Esophagus squamous epithelium (tissue), 4 donors: ENCODE measurements around the gene ANK3.
A peak's percentile ranks its signal among the peaks of the same experiment; 100 is the strongest.

Experiments used
- POLR2A ChIP-seq, 4 donors: fragments of 450-650 bp; IDR thresholded peaks; one replicate each; pipeline ENCODE4 v1.6.1; 2017; ENCODE audit warnings: antibody characterized with exemption in 4 of 4, mild to moderate bottlenecking in 4 of 4, moderate library complexity in 3 of 4
- TF ChIP-seq, protein P1 (sequence below), 6 experiments: fragments of 450-650 bp in 4 of 6; fragments of 200-600 bp in 2 of 6; sonication (generic) in 2 of 6; IDR thresholded peaks; one replicate each; pipeline ENCODE4 v1.5.1; 2016 to 2019; ENCODE audit warnings: antibody characterized with exemption in 6 of 6, mild to moderate bottlenecking in 4 of 6, moderate library complexity in 4 of 6

DNA sequence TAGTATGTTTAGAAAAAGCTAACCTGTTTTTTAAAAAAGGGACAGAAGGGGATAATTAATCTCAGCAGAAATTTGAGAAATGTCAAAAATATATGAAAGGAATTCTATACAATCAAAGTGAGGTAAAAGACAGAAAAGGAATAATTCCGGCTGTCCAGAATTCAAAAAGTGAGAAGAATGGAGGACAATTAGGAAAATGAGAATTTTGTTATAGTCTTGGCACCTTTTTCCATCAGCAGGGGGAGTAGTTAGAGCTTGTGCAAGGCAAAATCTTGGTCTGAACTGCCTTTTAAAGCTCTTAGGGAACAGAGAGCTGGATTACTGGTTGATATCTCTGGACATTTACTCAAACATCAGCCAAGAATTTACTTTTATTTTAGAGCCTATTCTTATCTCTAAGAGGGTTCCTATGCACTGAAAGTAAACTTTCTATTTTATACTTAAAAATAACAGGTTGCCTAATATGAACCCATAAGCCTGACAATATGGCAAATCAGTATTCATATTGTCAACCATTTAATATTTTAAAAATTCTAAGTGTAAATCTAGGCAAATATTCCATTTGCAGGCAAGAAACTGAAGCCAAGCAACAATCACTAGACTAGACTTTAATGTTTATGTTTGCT is 185.6 kb downstream of the ANK3 start:
- TF ChIP-seq, protein P1, sequence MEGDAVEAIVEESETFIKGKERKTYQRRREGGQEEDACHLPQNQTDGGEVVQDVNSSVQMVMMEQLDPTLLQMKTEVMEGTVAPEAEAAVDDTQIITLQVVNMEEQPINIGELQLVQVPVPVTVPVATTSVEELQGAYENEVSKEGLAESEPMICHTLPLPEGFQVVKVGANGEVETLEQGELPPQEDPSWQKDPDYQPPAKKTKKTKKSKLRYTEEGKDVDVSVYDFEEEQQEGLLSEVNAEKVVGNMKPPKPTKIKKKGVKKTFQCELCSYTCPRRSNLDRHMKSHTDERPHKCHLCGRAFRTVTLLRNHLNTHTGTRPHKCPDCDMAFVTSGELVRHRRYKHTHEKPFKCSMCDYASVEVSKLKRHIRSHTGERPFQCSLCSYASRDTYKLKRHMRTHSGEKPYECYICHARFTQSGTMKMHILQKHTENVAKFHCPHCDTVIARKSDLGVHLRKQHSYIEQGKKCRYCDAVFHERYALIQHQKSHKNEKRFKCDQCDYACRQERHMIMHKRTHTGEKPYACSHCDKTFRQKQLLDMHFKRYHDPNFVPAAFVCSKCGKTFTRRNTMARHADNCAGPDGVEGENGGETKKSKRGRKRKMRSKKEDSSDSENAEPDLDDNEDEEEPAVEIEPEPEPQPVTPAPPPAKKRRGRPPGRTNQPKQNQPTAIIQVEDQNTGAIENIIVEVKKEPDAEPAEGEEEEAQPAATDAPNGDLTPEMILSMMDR (IDR thresholded peaks at IDR 0.05), result peak; percentile 25 to 57 (median 36)
- no peak for TF ChIP-seq POLR2A (IDR thresholded peaks at IDR 0.05)
